ENCODE measurements around the gene SLC6A6. TPM values are rescaled to one million over a fixed set of nuclear protein-coding genes. Genes with fewer than 3 reads are reported as not detected.

The SLC6A6 gene
- total and polyA plus RNA-seq, 2 experiments from 2014 or later = 4.6 to 10.6 TPM

DNA sequence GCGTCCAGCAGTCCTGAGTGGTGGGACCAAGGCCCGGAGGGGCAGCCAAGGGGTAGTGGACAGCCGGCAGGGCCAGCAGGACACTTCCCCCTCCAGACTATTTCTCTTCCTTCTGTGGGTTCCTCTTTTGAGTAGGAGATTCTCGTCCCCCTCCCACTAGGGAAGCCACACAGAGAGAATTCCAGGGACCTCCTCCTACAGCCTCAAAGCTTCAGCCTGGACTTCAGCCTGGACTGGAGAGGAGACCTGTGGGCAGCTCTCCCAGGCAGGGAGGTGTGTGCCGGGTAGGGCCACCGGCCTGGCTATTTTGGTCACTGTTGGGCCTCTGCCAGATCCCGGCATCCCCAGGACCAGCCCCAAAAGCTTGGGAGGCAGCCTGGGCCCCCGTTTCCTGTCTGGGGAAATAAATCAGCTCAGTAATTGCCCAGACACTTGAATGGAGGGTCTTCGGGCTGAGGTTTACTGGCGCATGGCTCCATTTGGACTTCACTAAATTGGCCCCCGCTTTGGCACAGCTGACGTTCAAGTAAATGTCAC lies 1.3 kb downstream of the SLC6A6 start:
- peak overlapping the region; percentile 67; the same call in 1 of the 2 replicates for H2AFZ ChIP-seq
- WGBS, 2 experiments (ENCODE audit: low coverage in 1 of 2, low lambda C conversion rate in 2 of 2, missing lambda C conversion rate in 2 of 2) = 3 to 6% methylated on average over 12 of the region's 12 CpGs
- TF ChIP-seq EZH2 (IDR thresholded peaks at IDR 0.05; ENCODE audit: insufficient read depth, poor library complexity, severe bottlenecking) (no peak), EZH2phosphoT487 (IDR thresholded peaks at IDR 0.05; ENCODE audit: insufficient read depth, low read depth) (no peak)
- no peaks in the 10 kb centered on the region for H3K36me3 ChIP-seq (ENCODE audit: low read depth)
- H4K20me1 ChIP-seq (ENCODE audit: insufficient read depth) = no peaks in the 10 kb centered on the region
- in situ Hi-C loops (cut with MboI) = no loop called here
- H3K4me2 ChIP-seq (ENCODE audit: unreplicated experiment) = peak overlapping the region; percentile 95
- no peaks in the 10 kb centered on the region for H3K27me3 ChIP-seq (replicated peaks; ENCODE audit: insufficient read depth)
- peak overlapping the region; percentile 73 for H3K4me3 ChIP-seq
- H3K9me2 ChIP-seq (ENCODE audit: insufficient read depth) = no peaks in the 10 kb centered on the region
- peaks cover 11% of the 10 kb centered on the region; the same call in 1 of the 2 replicates for H3K4me1 ChIP-seq (ENCODE audit: insufficient read depth)
- peak overlapping the region; percentile 82 for H3K9ac ChIP-seq
- no peaks in the 10 kb centered on the region for H3K9me3 ChIP-seq (ENCODE audit: low read depth)
- no peaks in the 10 kb centered on the region for H3F3A ChIP-seq (ENCODE audit: insufficient read depth)
- no peak overlapping the region for H3K27ac ChIP-seq
- peak; percentile 46 for DNase-seq
- H3K79me2 ChIP-seq (ENCODE audit: insufficient read depth) = peaks cover 56% of the 10 kb centered on the region

DNA sequence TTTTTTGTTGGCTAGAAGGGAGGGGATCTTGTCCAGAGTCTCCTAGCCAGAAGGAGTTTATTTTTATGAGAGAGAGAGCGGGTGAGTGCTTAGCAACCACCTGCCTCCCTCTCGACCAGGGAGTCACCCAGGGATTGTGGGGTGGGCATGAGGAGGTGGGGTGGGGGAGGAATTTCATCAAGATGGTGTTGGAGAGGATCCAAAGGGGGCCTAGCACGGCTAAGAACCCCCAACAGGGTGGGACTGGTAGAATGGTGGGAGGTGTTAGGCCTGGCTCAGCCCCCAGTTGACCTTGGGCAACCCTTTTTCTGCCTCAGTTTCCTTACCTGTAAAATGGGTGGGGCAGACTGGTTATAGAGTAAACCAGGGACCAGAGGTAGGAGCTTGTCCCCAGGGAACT lies 1.8 kb downstream of the SLC6A6 start:
- Histone ChIP-seq H3K4me1 (ENCODE audit: insufficient read depth) (peaks cover 11% of the 10 kb centered on the region; the same call in 1 of the 2 replicates), H3K27ac (no peak overlapping the region), H3K9ac (peak overlapping the region; percentile 82), H2AFZ (no peak overlapping the region), H3K79me2 (ENCODE audit: insufficient read depth) (peaks cover 59% of the 10 kb centered on the region), H3K9me3 (ENCODE audit: low read depth) (no peaks in the 10 kb centered on the region), H3K36me3 (ENCODE audit: low read depth) (no peaks in the 10 kb centered on the region), H3K4me2 (ENCODE audit: unreplicated experiment) (peak overlapping the region; percentile 95), H3K4me3 (peak overlapping the region; percentile 73), H3K9me2 (ENCODE audit: insufficient read depth) (no peaks in the 10 kb centered on the region), H4K20me1 (ENCODE audit: insufficient read depth) (no peaks in the 10 kb centered on the region), H3F3A (ENCODE audit: insufficient read depth) (no peaks in the 10 kb centered on the region), H3K27me3 (replicated peaks; ENCODE audit: insufficient read depth) (no peaks in the 10 kb centered on the region)
- 14 to 30% methylated on average over 3 of the region's 3 CpGs for WGBS, 2 experiments (ENCODE audit: low coverage in 1 of 2, low lambda C conversion rate in 2 of 2, missing lambda C conversion rate in 2 of 2)
- TF ChIP-seq EZH2phosphoT487 (IDR thresholded peaks at IDR 0.05; ENCODE audit: insufficient read depth, low read depth) = no peak
- TF ChIP-seq EZH2 (IDR thresholded peaks at IDR 0.05; ENCODE audit: insufficient read depth, poor library complexity, severe bottlenecking) = no peak
- in situ Hi-C loops (cut with MboI) = no loop called here
- no peak for DNase-seq

DNA sequence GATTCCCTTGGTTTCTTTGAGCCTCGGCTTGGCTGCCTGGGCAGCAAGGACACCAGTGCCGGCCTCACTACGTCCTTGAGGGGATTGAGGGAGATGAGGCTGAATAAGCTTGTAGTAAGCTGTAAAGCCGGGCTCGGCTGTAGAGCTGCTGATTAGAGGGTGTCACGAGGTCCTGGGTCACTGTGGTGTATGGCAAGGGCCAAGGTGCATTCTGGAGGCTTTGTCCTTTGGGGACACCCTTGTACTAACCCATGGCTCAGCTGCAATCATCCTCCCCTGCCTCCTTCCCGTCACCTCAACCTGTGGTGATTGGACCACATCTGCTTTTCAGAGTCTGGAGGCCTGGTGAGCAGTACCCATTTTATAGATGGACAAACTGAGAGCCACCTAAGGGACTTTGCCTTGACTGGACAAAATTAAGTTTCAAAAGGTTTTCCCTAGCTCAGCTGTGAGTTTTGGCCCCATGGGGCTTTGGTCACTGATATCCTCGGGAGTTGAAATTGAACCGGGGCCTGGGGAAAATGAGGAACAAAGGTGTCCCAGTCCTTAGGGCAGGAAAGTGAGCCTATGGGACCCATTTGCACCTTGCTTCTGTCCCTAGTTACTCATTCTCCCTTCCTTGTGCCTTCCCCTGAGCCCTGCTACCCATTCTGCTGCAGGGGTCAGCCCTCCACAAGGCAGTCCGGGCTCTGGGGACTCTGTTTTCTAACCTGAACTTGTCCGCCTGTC lies 2.4 kb downstream of the SLC6A6 start:
- no peak overlapping the region for H2AFZ ChIP-seq
- no peak for DNase-seq
- 83 to 85% methylated on average over 11 of the region's 11 CpGs for WGBS, 2 experiments (ENCODE audit: low coverage in 1 of 2, low lambda C conversion rate in 2 of 2, missing lambda C conversion rate in 2 of 2)
- peaks cover 65% of the 10 kb centered on the region for H3K79me2 ChIP-seq (ENCODE audit: insufficient read depth)
- no peaks in the 10 kb centered on the region for H3F3A ChIP-seq (ENCODE audit: insufficient read depth)
- H3K9me3 ChIP-seq (ENCODE audit: low read depth) = no peaks in the 10 kb centered on the region
- no peak overlapping the region for H3K4me2 ChIP-seq (ENCODE audit: unreplicated experiment)
- in situ Hi-C loops (cut with MboI) = no loop called here
- H3K4me3 ChIP-seq = peak overlapping the region; percentile 73; the same call in 1 of the 2 replicates
- H3K9me2 ChIP-seq (ENCODE audit: insufficient read depth) = no peaks in the 10 kb centered on the region
- no peaks in the 10 kb centered on the region for H4K20me1 ChIP-seq (ENCODE audit: insufficient read depth)
- H3K4me1 ChIP-seq (ENCODE audit: insufficient read depth) = peaks cover 11% of the 10 kb centered on the region; the same call in 1 of the 2 replicates
- H3K9ac ChIP-seq = no peak overlapping the region
- no peak overlapping the region for H3K27ac ChIP-seq
- TF ChIP-seq EZH2 (IDR thresholded peaks at IDR 0.05; ENCODE audit: insufficient read depth, poor library complexity, severe bottlenecking) (no peak), EZH2phosphoT487 (IDR thresholded peaks at IDR 0.05; ENCODE audit: insufficient read depth, low read depth) (no peak)
- no peaks in the 10 kb centered on the region for H3K36me3 ChIP-seq (ENCODE audit: low read depth)
- no peaks in the 10 kb centered on the region for H3K27me3 ChIP-seq (replicated peaks; ENCODE audit: insufficient read depth)

DNA sequence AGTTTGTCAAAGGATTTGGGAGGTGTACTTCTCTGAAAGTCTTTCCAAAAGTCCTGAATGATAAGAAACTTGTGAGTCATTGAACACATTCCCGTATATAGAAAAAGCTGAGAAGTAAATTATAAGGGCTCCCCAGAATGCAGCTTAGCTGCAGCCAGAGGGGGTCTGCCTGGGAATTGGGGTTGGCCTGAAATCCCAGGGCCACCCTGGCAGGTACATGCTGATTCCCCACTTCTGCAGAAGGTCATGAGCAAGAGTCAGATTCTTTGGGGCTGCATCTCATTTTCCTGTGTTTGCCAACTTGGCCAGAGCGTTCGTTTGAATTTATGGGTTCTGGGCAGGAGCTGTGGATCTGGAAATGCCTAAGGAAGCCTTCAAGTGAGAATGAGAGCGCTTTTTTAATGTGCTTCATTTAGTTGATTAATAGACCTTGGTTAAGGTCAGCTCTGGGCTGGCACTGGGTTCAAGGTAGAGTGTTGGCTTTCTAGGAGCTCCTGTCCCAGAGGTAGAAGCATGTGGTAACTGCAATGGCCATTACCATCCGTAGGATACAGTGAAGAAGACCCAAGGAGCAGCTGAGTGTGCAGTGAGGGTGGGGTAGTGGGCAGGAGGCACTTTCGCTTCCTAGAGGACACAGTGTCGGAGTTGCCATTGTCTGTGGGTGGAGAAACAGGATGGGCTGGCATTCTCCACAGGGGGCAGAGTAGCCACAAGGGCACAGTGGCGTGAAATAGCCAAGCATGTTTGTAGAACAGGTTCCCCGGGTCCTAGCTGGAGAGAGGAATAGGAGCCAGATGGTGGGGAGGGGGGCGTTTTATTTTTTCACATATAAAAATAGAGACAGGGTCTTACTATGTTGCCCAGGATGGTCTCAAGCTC lies 3.2 kb downstream of the SLC6A6 start:
- 54 to 60% methylated on average over 10 of the region's 10 CpGs for WGBS, 2 experiments (ENCODE audit: low coverage in 1 of 2, low lambda C conversion rate in 2 of 2, missing lambda C conversion rate in 2 of 2)
- Histone ChIP-seq H2AFZ (no peak overlapping the region), H3K9me2 (ENCODE audit: insufficient read depth) (no peaks in the 10 kb centered on the region), H3K9me3 (ENCODE audit: low read depth) (no peaks in the 10 kb centered on the region), H3K27me3 (replicated peaks; ENCODE audit: insufficient read depth) (no peaks in the 10 kb centered on the region), H4K20me1 (ENCODE audit: insufficient read depth) (no peaks in the 10 kb centered on the region), H3K27ac (no peak overlapping the region), H3K4me1 (ENCODE audit: insufficient read depth) (peaks cover 17% of the 10 kb centered on the region), H3K36me3 (ENCODE audit: low read depth) (no peaks in the 10 kb centered on the region), H3K4me3 (no peak overlapping the region; the same call in 1 of the 2 replicates), H3F3A (ENCODE audit: insufficient read depth) (0 out of 2 replicates have a peak, but pooled peaks cover 4% of the 10 kb centered on the region), H3K79me2 (ENCODE audit: insufficient read depth) (peaks cover 66% of the 10 kb centered on the region), H3K9ac (no peak overlapping the region), H3K4me2 (ENCODE audit: unreplicated experiment) (no peak overlapping the region)
- DNase-seq = peak; percentile 38
- TF ChIP-seq EZH2phosphoT487 (IDR thresholded peaks at IDR 0.05; ENCODE audit: insufficient read depth, low read depth) = no peak
- no peak for TF ChIP-seq EZH2 (IDR thresholded peaks at IDR 0.05; ENCODE audit: insufficient read depth, poor library complexity, severe bottlenecking)
- in situ Hi-C loops (cut with MboI) = no loop called here
